Measurements from ENCODE around the gene GM2A. TPM values are rescaled to one million over a fixed set of nuclear protein-coding genes. Genes with fewer than 3 reads are reported as not detected.
A peak's percentile ranks its signal among the peaks of the same experiment; 100 is the strongest.

The GM2A gene
- total and polyA plus RNA-seq, 2 of the 8 experiments (the other 6 are each of a cell fraction or from before 2014, with no cell fraction given): 18.5 to 32.2 TPM

- no peaks in the 10 kb centered on the region for H3K4me1 ChIP-seq (replicated peaks in 1 of 4; ENCODE audit: control insufficient read depth in 3 of 4, insufficient read depth in 4 of 4, low read length in 3 of 4)
- H3K36me3 ChIP-seq (ENCODE audit: control insufficient read depth in 2 of 4, insufficient read depth in 4 of 4, low read length in 3 of 4): no peaks in the 10 kb centered on the region
- no peak overlapping the region for H3K4me2 ChIP-seq (ENCODE audit: insufficient read depth in 1 of 2, low read depth in 2 of 2, low read length in 2 of 2)
- 93% methylated on average over 13 of the region's 13 CpGs; no CpG with 5 or more reads in 1 of the 2 experiments for WGBS, 2 experiments (ENCODE audit: extremely low coverage in 1 of 2, insufficient coverage in 1 of 2, insufficient read length in 1 of 2, insufficient replicate concordance in 2 of 2, low coverage in 1 of 2, low lambda C conversion rate in 2 of 2, missing lambda C conversion rate in 1 of 2)
- H3K27ac ChIP-seq (ENCODE audit: low read depth, low read length): no peak overlapping the region
- no peak overlapping the region for H3K14ac ChIP-seq (ENCODE audit: insufficient read length)
- POLR2A ChIA-PET (ENCODE audit: partially characterized antibody): interaction anchor here (1.1 kb wide), 1 partner anchor 12 kb away, joined by 4 read pairs; no protein-coding TSS in a partner anchor
- no peak overlapping the region for H3K56ac ChIP-seq (replicated peaks; ENCODE audit: insufficient read length, low read depth, low read length)
- H4K5ac ChIP-seq (ENCODE audit: insufficient read length, low read depth, low read length): no peak overlapping the region
- no peak overlapping the region for H3K4me3 ChIP-seq (ENCODE audit: extremely low read depth in 1 of 4, insufficient read depth in 2 of 4, low read depth in 3 of 4, low read length in 4 of 4)
- CTCF ChIA-PET (ENCODE audit: partially characterized antibody): interaction anchor here (1.1 to 6.1 kb wide), 9 partner anchors 11 to 242 kb away, joined by 3 to 45 read pairs (median 7); no protein-coding TSS in a partner anchor
- H3K27me3 ChIP-seq (replicated peaks in 1 of 4; ENCODE audit: control insufficient read depth in 3 of 4, extremely low read depth in 1 of 4, insufficient read depth in 3 of 4, low read length in 3 of 4): no peaks in the 10 kb centered on the region
- no peak for FAIRE-seq
- H3K79me2 ChIP-seq (ENCODE audit: control insufficient read depth in 1 of 2, insufficient read depth in 2 of 2, low read length in 2 of 2): no peaks in the 10 kb centered on the region
- no peak overlapping the region for H3K18ac ChIP-seq (ENCODE audit: extremely low read depth, low read length)
- no peaks in the 10 kb centered on the region for H4K20me1 ChIP-seq (replicated peaks in 1 of 2; ENCODE audit: control insufficient read depth in 1 of 2, insufficient read depth in 2 of 2, low read length in 2 of 2)
- H2AFZ ChIP-seq (ENCODE audit: low read length): no peak overlapping the region
- H3K23me2 ChIP-seq (ENCODE audit: low read depth, low read length): no peaks in the 10 kb centered on the region
- no peak for DNase-seq (ENCODE audit: low read depth in 1 of 2, low spot score in 2 of 2)
- no peak overlapping the region for H2AK5ac ChIP-seq (ENCODE audit: low read depth, low read length)
- no peak overlapping the region for H2BK120ac ChIP-seq (replicated peaks; ENCODE audit: low read depth, low read length)
- no peak overlapping the region for H2BK15ac ChIP-seq (ENCODE audit: low read length)
- H2BK5ac ChIP-seq (ENCODE audit: low read depth, low read length): no peak overlapping the region
- H3K79me1 ChIP-seq (ENCODE audit: low read depth, low read length): no peaks in the 10 kb centered on the region
- no peak for TF ChIP-seq RAD21 (IDR thresholded peaks at IDR 0.05 in 1 of 2, conservative IDR thresholded peaks at IDR 0.05 in 1 of 2; ENCODE audit: low read depth in 2 of 2, low read length in 2 of 2)
- no peak for TF ChIP-seq BCL11A (IDR thresholded peaks at IDR 0.05; ENCODE audit: low read depth in 2 of 2, low read length in 2 of 2)
- TF ChIP-seq CREB1 (IDR thresholded peaks at IDR 0.05): no peak
- TF ChIP-seq POU5F1 (IDR thresholded peaks at IDR 0.05; ENCODE audit: low read depth, low read length): no peak
- H3K4ac ChIP-seq (replicated peaks; ENCODE audit: insufficient read length, low read depth, low read length): no peak overlapping the region
- no peak overlapping the region for H2BK12ac ChIP-seq (ENCODE audit: low read depth, low read length)
- no peak overlapping the region for H3K9ac ChIP-seq (replicated peaks in 1 of 4; ENCODE audit: extremely low read depth in 1 of 4, low read depth in 3 of 4, low read length in 3 of 4)
- no peak overlapping the region for H3K23ac ChIP-seq (ENCODE audit: insufficient read length)
- H4K8ac ChIP-seq (ENCODE audit: extremely low read depth, insufficient read depth, low read length): 0 out of 2 replicates have a peak overlapping the region, but pooled peaks have one; percentile 65
- H3K9me3 ChIP-seq (ENCODE audit: insufficient read depth in 2 of 2, low read depth in 1 of 2, low read length in 1 of 2): no peaks in the 10 kb centered on the region
- H4K91ac ChIP-seq (replicated peaks; ENCODE audit: insufficient read length, low read length): no peak overlapping the region
- H2BK20ac ChIP-seq (ENCODE audit: low read length): no peak overlapping the region
These were observed 28.1 kb downstream of the GM2A start for GRCh38 chr5:151281001-151281639.
